Femur (tissue), 1 donor: ENCODE measurements around the gene CLTCL1.

Source experiments
- DNase-seq: peaks from one replicate; pipeline ENCODE4 v3.0.0-alpha.2; 2017

Gene CLTCL1

GRCh38 chr22:19194766-19195536 lies 96.6 kb downstream of the CLTCL1 start:
- DNase-seq, result no peak

GRCh38 chr22:19193879-19194278 lies 97.6 kb downstream of the CLTCL1 start:
- DNase-seq, result no peak

- no peak for DNase-seq
Observed at GRCh38 chr22:19187716-19188563, 103.6 kb downstream of the CLTCL1 start.

- no peak for DNase-seq
Observed at GRCh38 chr22:19184276-19184997, 107.1 kb downstream of the CLTCL1 start.

- DNase-seq, result no peak
Observed at GRCh38 chr22:19183216-19183615, 108.3 kb downstream of the CLTCL1 start.

GRCh38 chr22:19182472-19183157 lies 108.9 kb downstream of the CLTCL1 start:
- DNase-seq, result no peak

GRCh38 chr22:19181786-19182471 lies 109.6 kb downstream of the CLTCL1 start:
- no peak for DNase-seq

GRCh38 chr22:19180740-19181410 lies 110.6 kb downstream of the CLTCL1 start:
- no peak for DNase-seq

- DNase-seq, result no peak
Observed at GRCh38 chr22:19180234-19180633, 111.3 kb downstream of the CLTCL1 start.

- DNase-seq, result peak; percentile 84
Observed at GRCh38 chr22:19179497-19180048, 111.9 kb downstream of the CLTCL1 start.

- peak; percentile 90 for DNase-seq
Observed at GRCh38 chr22:19178657-19179496, 112.6 kb downstream of the CLTCL1 start, which contains the start of gene SLC25A1. Gene SLC25A1, minus strand, starts transcription at chr22:19178736. Its CDS starts 63 bp downstream, at chr22:19178673.

- DNase-seq, result peak; percentile 64
Observed at GRCh38 chr22:19178065-19178656, 113.4 kb downstream of the CLTCL1 start.

- DNase-seq, result no peak
Observed at GRCh38 chr22:19177164-19178064, 114.1 kb downstream of the CLTCL1 start.

- DNase-seq, result no peak
Observed at GRCh38 chr22:19176732-19177131, 114.8 kb downstream of the CLTCL1 start.

GRCh38 chr22:19176175-19176643 lies 115.3 kb downstream of the CLTCL1 start:
- DNase-seq, result no peak

GRCh38 chr22:19175602-19176174 lies 115.8 kb downstream of the CLTCL1 start:
- DNase-seq, result no peak

GRCh38 chr22:19175026-19175601 lies 116.4 kb downstream of the CLTCL1 start:
- no peak for DNase-seq
